Colonic mucosa (tissue), 4 donors: Measurements from ENCODE around the gene B9D2. TPM values are rescaled to one million over a fixed set of nuclear protein-coding genes. Genes with fewer than 3 reads are reported as not detected.

ENCODE experiments used
- DNase-seq: peaks from one replicate; pipeline ENCODE4 v3.0.0-alpha.2; 2020
- H3K27ac ChIP-seq: fragments of 200-600 bp; one replicate; pipeline ENCODE4 v1.8.0; 2021
- H3K27me3 ChIP-seq: fragments of 200-600 bp; one replicate; pipeline ENCODE4 v1.8.0; 2021
- H3K36me3 ChIP-seq: fragments of 200-600 bp; one replicate; pipeline ENCODE4 v1.8.0; 2021
- H3K4me1 ChIP-seq: fragments of 200-600 bp; one replicate; pipeline ENCODE4 v1.8.0; 2021; ENCODE audit warnings: mild to moderate bottlenecking
- H3K4me3 ChIP-seq: fragments of 200-600 bp; one replicate; pipeline ENCODE4 v1.8.0; 2021
- H3K9ac ChIP-seq, 2 donors: one replicate each; pipeline ENCODE4 v1.7.0; 2013; ENCODE audit warnings: control low read depth in 2 of 2, low read depth in 2 of 2, low read length in 2 of 2
- H3K9me3 ChIP-seq: fragments of 200-600 bp; one replicate; pipeline ENCODE4 v1.8.0; 2021
- CTCF ChIP-seq: fragments of 200-600 bp; IDR thresholded peaks from one replicate; pipeline ENCODE4 v1.8.0; 2022; ENCODE audit warnings: antibody characterized with exemption, mild to moderate bottlenecking
- intact Hi-C: fragments of 100-400 bp; cut with DNase I; formaldehyde crosslinking; loops from one replicate; pipeline ENCODE4 v1.14.1; 2022
- total RNA-seq, 2 donors: library from RNA; stranded (reverse); fragmentation: NEBNext Ultra II Directional in 1 of 2; extraction: Animal tissue kit (Norgen Biotek cat#: 25700) in 1 of 2; gene quantifications; one replicate each; pipeline ENCODE4 v1.2.1, GENCODE V29; 2021
- donor health status: healthy.
- donor health status: DM: no; HTN: no; CAD: no.
- donor health status: DM: no; HTN: no; CAD: no.

The B9D2 gene
- total RNA-seq, 2 donors from 2014 or later = 8.4 to 10.4 TPM

GRCh38 chr19:41325947-41326706 lies 37.8 kb downstream of the B9D2 start:
- intact Hi-C loops = loop anchor here (10.0 kb wide), 1 partner anchor 109 kb away; the partner anchor contains the start of gene DMAC2
- Histone ChIP-seq H3K4me3 (no peak overlapping the region), H3K9me3 (no peaks in the 10 kb centered on the region), H3K4me1 (peaks cover 29% of the 10 kb centered on the region), H3K27me3 (no peaks in the 10 kb centered on the region), H3K9ac (peak overlapping the region; percentile 22 to 40), H3K27ac (peak overlapping the region; percentile 71), H3K36me3 (no peaks in the 10 kb centered on the region)
- no peak for TF ChIP-seq CTCF
- no peak for DNase-seq

GRCh38 chr19:41325640-41325946 lies 38.4 kb downstream of the B9D2 start:
- H3K36me3 ChIP-seq = no peaks in the 10 kb centered on the region
- intact Hi-C loops = loop anchor here (10.0 kb wide), 1 partner anchor 109 kb away; the partner anchor contains the start of gene DMAC2
- no peak for DNase-seq
- peak overlapping the region in 1 of 2 donors; percentile 40 for H3K9ac ChIP-seq
- no peaks in the 10 kb centered on the region for H3K9me3 ChIP-seq
- H3K27me3 ChIP-seq = no peaks in the 10 kb centered on the region
- H3K4me3 ChIP-seq = no peak overlapping the region
- TF ChIP-seq CTCF = no peak
- H3K4me1 ChIP-seq = peaks cover 29% of the 10 kb centered on the region
- H3K27ac ChIP-seq = peak overlapping the region; percentile 71

- Histone ChIP-seq H3K27ac (peak overlapping the region; percentile 71), H3K27me3 (no peaks in the 10 kb centered on the region), H3K4me3 (no peak overlapping the region), H3K4me1 (peaks cover 29% of the 10 kb centered on the region), H3K9ac (peak overlapping the region; percentile 3 to 44), H3K36me3 (no peaks in the 10 kb centered on the region), H3K9me3 (no peaks in the 10 kb centered on the region)
- DNase-seq = peak; percentile 50
- TF ChIP-seq CTCF = no peak
- intact Hi-C loops = loop anchor here (10.0 kb wide), 1 partner anchor 110 kb away; the partner anchor contains the start of gene DMAC2
These were observed 38.9 kb downstream of the B9D2 start for GRCh38 chr19:41324921-41325639.

- Histone ChIP-seq H3K27ac (peak overlapping the region; percentile 71), H3K9ac (peak overlapping the region; percentile 36 to 40), H3K4me3 (no peak overlapping the region), H3K36me3 (no peaks in the 10 kb centered on the region), H3K4me1 (peaks cover 29% of the 10 kb centered on the region), H3K9me3 (no peaks in the 10 kb centered on the region), H3K27me3 (no peaks in the 10 kb centered on the region)
- intact Hi-C loops = loop anchor here (10.0 kb wide), 1 partner anchor 111 kb away; the partner anchor contains the start of gene DMAC2
- TF ChIP-seq CTCF = no peak
- DNase-seq = no peak
These were observed 39.7 kb downstream of the B9D2 start for GRCh38 chr19:41324231-41324702.

GRCh38 chr19:41323430-41324125 lies 40.4 kb downstream of the B9D2 start:
- Histone ChIP-seq H3K27ac (peak overlapping the region; percentile 71), H3K36me3 (no peaks in the 10 kb centered on the region), H3K4me3 (no peak overlapping the region), H3K4me1 (peaks cover 29% of the 10 kb centered on the region), H3K9me3 (no peaks in the 10 kb centered on the region), H3K9ac (peak overlapping the region; percentile 36 to 47), H3K27me3 (no peaks in the 10 kb centered on the region)
- DNase-seq = peak; percentile 52
- no peak for TF ChIP-seq CTCF
- intact Hi-C loops = loop anchor here (10.0 kb wide), 1 partner anchor 111 kb away; the partner anchor contains the start of gene DMAC2
